HT-29 (cell line): ENCODE results near the gene MYADML2. TPM values are rescaled to one million over a fixed set of nuclear protein-coding genes. Genes with fewer than 3 reads are reported as not detected.
A peak's percentile ranks its signal among the peaks of the same experiment; 100 is the strongest.

ENCODE experiments used
- DNase-seq: peaks from one replicate; pipeline ENCODE4 v3.0.0-alpha.2; 2015; ENCODE audit warnings: low spot score
- total RNA-seq: library from RNA; depleted of rRNA; stranded (reverse); fragments of >200 nt; shearing (Covaris generic); gene quantifications from 2 replicates; pipeline ENCODE4 v1.2.3, GENCODE V29; 2014

MYADML2 gene
- total RNA-seq, 1 experiment from 2014 or later, result not detected

- DNase-seq, result peak; percentile 88
These were observed 34.4 kb downstream of the MYADML2 start for GRCh38 chr17:81912441-81913309.

GRCh38 chr17:81911969-81912368 is 35.1 kb downstream of the MYADML2 start:
- no peak for DNase-seq

GRCh38 chr17:81911277-81911961 is 35.6 kb downstream of the MYADML2 start, which contains the start of gene PCYT2:
PCYT2 (minus strand) TSS chr17:81911399; CDS start chr17:81911355, 44 bp downstream.
- peak; percentile 92 for DNase-seq

- no peak for DNase-seq
These were observed 36.2 kb downstream of the MYADML2 start for GRCh38 chr17:81910840-81911276.

- DNase-seq, result peak; percentile 40
These were observed 36.8 kb downstream of the MYADML2 start for GRCh38 chr17:81909966-81910839.

GRCh38 chr17:81909231-81909630 is 37.8 kb downstream of the MYADML2 start:
- no peak for DNase-seq

- DNase-seq, result no peak
These were observed 38.2 kb downstream of the MYADML2 start for GRCh38 chr17:81908793-81909192.

- DNase-seq, result no peak
These were observed 39.6 kb downstream of the MYADML2 start for GRCh38 chr17:81907219-81908145.

GRCh38 chr17:81906476-81907218 is 40.4 kb downstream of the MYADML2 start:
- DNase-seq, result no peak

- no peak for DNase-seq
These were observed 41.0 kb downstream of the MYADML2 start for GRCh38 chr17:81905993-81906392.

- DNase-seq, result no peak
These were observed 41.6 kb downstream of the MYADML2 start for GRCh38 chr17:81905424-81905875.

GRCh38 chr17:81904600-81905423 is 42.2 kb downstream of the MYADML2 start:
- DNase-seq, result no peak

GRCh38 chr17:81903896-81904599 is 43.0 kb downstream of the MYADML2 start:
- DNase-seq, result no peak

- no peak for DNase-seq
These were observed 43.6 kb downstream of the MYADML2 start for GRCh38 chr17:81903415-81903831.

GRCh38 chr17:81902653-81903414 is 44.2 kb downstream of the MYADML2 start:
- no peak for DNase-seq

- DNase-seq, result no peak
These were observed 44.9 kb downstream of the MYADML2 start, which contains the start of gene NPB for GRCh38 chr17:81902023-81902652. NPB (plus strand) TSS chr17:81902238; CDS start chr17:81902278, 40 bp downstream.
